ENCODE measurements around the gene TMEM145.

The TMEM145 gene

GRCh38 chr19:42350417-42350816 lies 37.3 kb downstream of the TMEM145 start:
- CTCF ChIA-PET, result no interaction called here
- no peak for TF ChIP-seq CTCF (IDR thresholded peaks at IDR 0.05; ENCODE audit: insufficient read depth, low read length, missing control alignments)

GRCh38 chr19:42351079-42351735 lies 38.1 kb downstream of the TMEM145 start:
- no peak for DNase-seq (ENCODE audit: low read depth, low spot score)
- ChIA-PET CTCF (no interaction called here), POLR2A (no interaction called here)
- no peak overlapping the region for H3K4me3 ChIP-seq (ENCODE audit: low read depth, low read length)
- TF ChIP-seq CTCF (IDR thresholded peaks at IDR 0.05; ENCODE audit: insufficient read depth, low read length, missing control alignments), result no peak

More at GRCh38 chr19:42350417-42350816, 37.3 kb downstream of the TMEM145 start:
- POLR2A ChIA-PET, result no interaction called here
- no peak for DNase-seq (ENCODE audit: low read depth, low spot score)
- H3K4me3 ChIP-seq (ENCODE audit: low read depth, low read length), result no peak overlapping the region

DNA sequence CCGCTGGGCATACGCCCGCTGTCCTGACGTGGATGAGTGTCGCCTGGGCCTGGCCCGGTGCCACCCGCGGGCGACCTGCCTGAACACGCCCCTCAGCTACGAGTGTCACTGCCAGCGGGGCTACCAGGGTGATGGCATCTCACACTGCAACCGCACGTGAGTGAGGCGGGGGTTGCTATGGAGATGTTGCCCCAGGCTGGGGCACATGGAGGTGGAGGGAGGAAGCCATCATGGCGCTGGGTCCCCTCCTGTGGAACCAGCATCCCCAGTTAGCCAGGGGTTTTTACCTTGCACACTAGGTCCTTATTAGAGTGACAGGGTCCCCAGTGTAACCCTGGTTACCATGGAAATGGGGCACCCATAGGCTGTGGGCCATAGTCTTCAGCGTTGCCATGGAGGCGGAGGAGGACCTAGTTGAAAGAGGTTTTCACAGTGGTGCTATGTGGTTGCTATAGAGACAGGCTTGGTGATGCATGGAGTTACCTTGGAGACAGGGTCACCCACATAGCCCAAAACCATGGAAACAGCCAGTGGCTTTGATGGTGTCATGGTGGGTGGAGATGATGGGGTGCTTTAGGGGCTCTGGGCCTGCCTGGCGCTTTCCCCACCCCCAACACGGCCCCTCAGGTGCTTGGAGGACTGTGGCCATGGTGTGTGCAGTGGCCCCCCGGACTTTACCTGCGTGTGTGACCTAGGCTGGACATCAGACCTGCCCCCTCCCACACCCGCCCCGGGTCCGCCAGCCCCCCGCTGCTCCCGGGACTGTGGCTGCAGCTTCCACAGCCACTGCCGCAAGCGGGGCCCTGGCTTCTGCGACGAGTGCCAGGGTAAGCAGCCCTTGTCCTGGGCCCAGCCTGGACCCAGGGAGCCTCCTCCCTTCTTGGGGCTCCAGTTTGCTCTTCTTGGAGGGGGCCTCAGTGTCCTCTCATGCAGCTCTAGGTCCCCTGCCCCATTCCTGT lies 39.5 kb downstream of the TMEM145 start:
- POLR2A ChIA-PET, result no interaction called here
- CTCF ChIA-PET, result no interaction called here
- DNase-seq (ENCODE audit: low read depth, low spot score), result no peak
- TF ChIP-seq CTCF (IDR thresholded peaks at IDR 0.05; ENCODE audit: insufficient read depth, low read length, missing control alignments), result no peak
- no peak overlapping the region for H3K4me3 ChIP-seq (ENCODE audit: low read depth, low read length)

DNA sequence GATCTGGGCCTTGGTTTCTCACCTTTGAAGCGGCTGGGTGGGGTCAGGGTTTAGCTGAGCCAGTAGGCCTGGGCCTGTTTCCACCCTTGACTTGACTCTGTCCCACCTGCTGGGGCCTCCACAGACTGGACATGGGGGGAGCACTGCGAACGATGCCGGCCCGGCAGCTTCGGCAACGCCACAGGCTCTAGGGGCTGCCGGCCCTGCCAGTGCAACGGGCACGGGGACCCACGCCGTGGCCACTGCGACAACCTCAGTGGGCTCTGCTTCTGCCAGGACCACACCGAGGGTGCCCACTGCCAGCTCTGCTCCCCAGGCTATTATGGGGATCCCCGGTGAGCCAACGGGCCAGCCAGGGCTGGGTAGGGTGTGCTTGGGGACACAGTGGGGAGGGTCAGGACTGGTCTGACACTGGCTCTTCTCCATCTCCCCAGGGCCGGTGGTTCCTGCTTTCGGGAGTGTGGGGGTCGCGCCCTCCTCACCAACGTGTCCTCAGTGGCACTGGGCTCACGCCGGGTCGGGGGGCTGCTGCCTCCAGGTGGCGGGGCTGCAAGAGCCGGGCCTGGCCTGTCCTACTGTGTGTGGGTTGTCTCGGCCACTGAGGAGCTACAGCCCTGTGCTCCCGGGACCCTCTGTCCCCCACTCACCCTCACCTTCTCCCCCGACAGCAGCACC lies 40.4 kb downstream of the TMEM145 start:
- POLR2A ChIA-PET, result no interaction called here
- TF ChIP-seq CTCF (IDR thresholded peaks at IDR 0.05; ENCODE audit: insufficient read depth, low read length, missing control alignments), result no peak
- CTCF ChIA-PET, result interaction anchor here (1.2 to 2.6 kb wide), 3 partner anchors 24 to 221 kb away, joined by 3 to 9 read pairs (median 3); no protein-coding TSS in a partner anchor

GRCh38 chr19:42355896-42356295 lies 42.8 kb downstream of the TMEM145 start:
- ChIA-PET CTCF (interaction anchor here (2.6 kb wide), 1 partner anchor 45 kb away, joined by 9 read pairs; no protein-coding TSS in a partner anchor), POLR2A (no interaction called here)
- no peak overlapping the region for H3K4me3 ChIP-seq (ENCODE audit: low read depth, low read length)
- TF ChIP-seq CTCF (IDR thresholded peaks at IDR 0.05; ENCODE audit: insufficient read depth, low read length, missing control alignments), result no peak
- DNase-seq (ENCODE audit: low read depth, low spot score), result no peak

More for the DNA sequence above, 40.4 kb downstream of the TMEM145 start:
- H3K4me3 ChIP-seq (ENCODE audit: low read depth, low read length), result no peak overlapping the region
- no peak for DNase-seq (ENCODE audit: low read depth, low spot score)

DNA sequence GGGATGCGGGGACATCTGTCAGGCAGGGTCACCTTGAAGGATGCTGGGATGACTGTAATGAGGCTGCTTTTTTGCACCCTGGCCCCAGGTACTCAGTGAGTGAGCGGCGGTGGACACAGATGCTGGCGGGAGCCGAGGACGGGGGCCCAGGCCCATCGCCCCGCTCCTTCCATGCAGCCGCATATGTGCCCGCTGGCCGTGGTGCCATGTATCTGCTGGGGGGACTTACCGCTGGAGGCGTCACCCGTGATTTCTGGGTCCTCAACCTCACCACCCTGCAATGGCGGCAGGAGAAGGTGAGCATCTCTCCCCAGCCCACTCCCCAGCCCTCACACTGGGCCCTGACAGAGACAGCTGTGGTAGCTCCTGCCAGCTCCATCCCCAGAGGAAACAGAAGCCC lies 43.6 kb downstream of the TMEM145 start:
- H3K4me3 ChIP-seq (ENCODE audit: low read depth, low read length), result no peak overlapping the region
- ChIA-PET POLR2A (no interaction called here), CTCF (no interaction called here)
- DNase-seq (ENCODE audit: low read depth, low spot score), result no peak
- no peak for TF ChIP-seq CTCF (IDR thresholded peaks at IDR 0.05; ENCODE audit: insufficient read depth, low read length, missing control alignments)
